K562 (cell line): Measurements from ENCODE around the gene APLNR. TPM values are rescaled to one million over a fixed set of nuclear protein-coding genes. Genes with fewer than 3 reads are reported as not detected.

ENCODE experiments used
- ATAC-seq: fragments of 200-7000 bp; cut with Tn5 transposase; 3 replicates; pipeline ENCODE4 v1.9.1; 2020; ENCODE audit warnings: moderate library complexity
- BruUV-seq: library from RNA; stranded (reverse); fragments of 400-500 nt; replicated peaks from 2 replicates; lab custom pipeline; 2021; lab: Mats Ljungman, UMichigan
- CTCF ChIA-PET: fragments of 300-600 bp; formaldehyde crosslinking; extraction: SDS; loops from one replicate; lab custom pipeline; 2021; ENCODE audit warnings: low intra/inter-chr PET ratio; lab: Yijun Ruan, JAX
- POLR2A ChIA-PET: fragments of 300-600, 350-650 bp; sonication (Branson Sonifier 250); formaldehyde crosslinking; extraction: SDS; loops from one replicate; lab custom pipeline; 2021; ENCODE audit warnings: antibody characterized with exemption, inconsistent platforms; lab: Yijun Ruan, JAX
- DNase-seq, 4 experiments: peaks; one replicate each; pipeline versions ENCODE4 v3.0.0 to v3.0.0-alpha.2; 2011 to 2018; ENCODE audit warnings: low spot score in 3 of 4, mixed read lengths in 3 of 4; ENCODE audit errors: extremely low read depth in 1 of 4
- FAIRE-seq: peaks from 2 replicates; lab custom pipeline; 2011; peaks lifted over from hg19 to GRCh38; lab: Jason Lieb, UNC
- H2AFZ ChIP-seq: 2 replicates; pipeline ENCODE4 v1.6.0; 2011; ENCODE audit warnings: low read depth, low read length, control low read depth, inconsistent platforms
- H3K27ac ChIP-seq: fragments of 200-600 bp; 3 replicates; pipeline ENCODE4 v1.8.0; 2011; ENCODE audit warnings: low read depth, mild to moderate bottlenecking, control low read depth, inconsistent platforms, low read length, moderate library complexity, mixed read lengths; ENCODE audit errors: extremely low read depth
- H3K27me3 ChIP-seq, 2 experiments: fragments of 300-600 bp in 1 of 2; 2 replicates in 1 of 2; 3 replicates in 1 of 2; pipeline versions ENCODE4 v1.6.0 to v1.8.0; 2011; ENCODE audit warnings: inconsistent platforms in 2 of 2, low read length in 2 of 2, mild to moderate bottlenecking in 1 of 2, mixed read lengths in 1 of 2, moderate library complexity in 1 of 2; ENCODE audit not compliant: control insufficient read depth in 2 of 2, insufficient read depth in 2 of 2
- H3K36me3 ChIP-seq: fragments of 300-600 bp; 3 replicates; pipeline ENCODE4 v1.8.0; 2011; ENCODE audit warnings: mild to moderate bottlenecking, low read length, inconsistent platforms; ENCODE audit not compliant: control insufficient read depth, insufficient read depth
- H3K4me1 ChIP-seq, 2 experiments: fragments of 200-600 bp in 1 of 2; replicated peaks in 1 of 2; 2 replicates in 1 of 2; 3 replicates in 1 of 2; pipeline versions ENCODE4 v1.5.1 to v1.8.0; 2011; ENCODE audit warnings: inconsistent platforms in 2 of 2, low read length in 2 of 2, mild to moderate bottlenecking in 1 of 2, mixed read lengths in 1 of 2, moderate library complexity in 1 of 2; ENCODE audit not compliant: control insufficient read depth in 2 of 2, insufficient read depth in 2 of 2
- H3K4me2 ChIP-seq: 2 replicates; pipeline ENCODE4 v1.6.1; 2011; ENCODE audit warnings: low read length, control low read depth, inconsistent platforms, mixed read lengths; ENCODE audit not compliant: insufficient read depth
- H3K4me3 ChIP-seq: fragments of 200-600 bp; sonication (generic), shearing (Covaris generic); 2 replicates; pipeline ENCODE4 v1.5.1; 2016; ENCODE audit warnings: control low read depth, inconsistent platforms
- H3K79me2 ChIP-seq: fragments of 200-600 bp; 3 replicates; pipeline ENCODE4 v1.8.0; 2011; ENCODE audit warnings: low read length, inconsistent platforms; ENCODE audit not compliant: control insufficient read depth, insufficient read depth
- H3K9ac ChIP-seq, 2 experiments: 2 replicates each; pipeline versions ENCODE4 v1.6.0 to v1.6.1; 2011; ENCODE audit warnings: low read depth in 2 of 2, low read length in 2 of 2, control low read depth in 1 of 2, inconsistent platforms in 1 of 2, mild to moderate bottlenecking in 1 of 2, mixed read lengths in 1 of 2; ENCODE audit not compliant: insufficient read depth in 1 of 2
- H3K9me1 ChIP-seq: one replicate; pipeline ENCODE4 v1.6.0; 2011; ENCODE audit warnings: inconsistent platforms, mild to moderate bottlenecking, low read length, moderate library complexity; ENCODE audit not compliant: control insufficient read depth, insufficient read depth
- H3K9me3 ChIP-seq: replicated peaks from 2 replicates; pipeline ENCODE4 v1.5.1; 2011; ENCODE audit warnings: low read depth, low read length, inconsistent platforms; ENCODE audit not compliant: control insufficient read depth, insufficient read depth
- H4K20me1 ChIP-seq: replicated peaks from 2 replicates; pipeline ENCODE4 v1.6.1; 2011; ENCODE audit warnings: low read length, inconsistent platforms, mixed read lengths; ENCODE audit not compliant: control insufficient read depth, insufficient read depth
- CEBPB ChIP-seq: fragments of 450-650 bp; IDR thresholded peaks from 2 replicates; pipeline ENCODE4 v1.6.1; 2016; ENCODE audit warnings: missing genetic modification characterization, missing compliant biosample characterization
- CEBPG ChIP-seq, 3 experiments: fragments of 200-800 bp in 1 of 3; sonication (Bioruptor generic) in 1 of 3; sonication (generic) in 1 of 3; formaldehyde crosslinking in 1 of 3; IDR thresholded peaks in 2 of 3; conservative IDR thresholded peaks in 1 of 3; 2 replicates each; pipeline versions ENCODE4 v1.6.1 to v1.8.0; 2016 to 2022; ENCODE audit warnings: missing compliant biosample characterization in 2 of 3, missing genetic modification characterization in 2 of 3, mild to moderate bottlenecking in 1 of 3, missing genetic modification reagents in 1 of 3
- ELF1 ChIP-seq: fragments of 200-800 bp; sonication (Bioruptor generic); IDR thresholded peaks from 2 replicates; pipeline ENCODE4 v1.6.1; 2016; ENCODE audit warnings: missing genetic modification characterization, missing compliant biosample characterization
- FOSL1 ChIP-seq: fragments of 200-800 bp; sonication (Bioruptor generic); conservative IDR thresholded peaks from 2 replicates; pipeline ENCODE4 v1.6.1; 2016; ENCODE audit warnings: missing genetic modification characterization, missing compliant biosample characterization
- MAFF ChIP-seq: IDR thresholded peaks from 2 replicates; pipeline ENCODE4 v1.6.1; 2012; ENCODE audit warnings: low read length, improper control_type of control experiment
- SNIP1 ChIP-seq: fragments of 450-650 bp; IDR thresholded peaks from 2 replicates; pipeline ENCODE4 v1.7.1; 2017; ENCODE audit warnings: low read depth, mild to moderate bottlenecking
- SOX6 ChIP-seq: fragments of 450-650 bp; IDR thresholded peaks from 2 replicates; pipeline ENCODE4 v1.6.1; 2014; ENCODE audit warnings: mild to moderate bottlenecking
- ZBED1 ChIP-seq: IDR thresholded peaks from 2 replicates; pipeline ENCODE4 v1.6.1; 2014
- WGBS: fragments of 100-300 bp; shearing (Covaris generic); methylation state at CpG from one replicate; pipeline ENCODE4 v1.1.6; 2016; ENCODE audit warnings: low coverage, mixed read lengths; ENCODE audit not compliant: insufficient coverage; ENCODE audit errors: missing lambda C conversion rate; 5-methylcytosine and 5-hydroxymethylcytosine counted together
- in situ Hi-C: fragments of 300-500 bp; cut with MboI; formaldehyde crosslinking; loops from 4 replicates; pipeline ENCODE4 v1.15.0; 2018; ENCODE audit warnings: inconsistent platforms, mixed read lengths
- intact Hi-C: fragments of 100-400 bp; cut with micrococcal nuclease; formaldehyde crosslinking; loops from 2 replicates; pipeline ENCODE4 v1.14.2; 2022
- polyA plus RNA-seq, 8 experiments: library from polyadenylated mRNA; depleted of rRNA in 4 of 8; stranded (reverse) in 5 of 8; unstranded in 3 of 8; fragments of >200 nt; fragmentation: Nextera tagmentation in 2 of 8; fragmentation: Illumina TruSeq in 1 of 8; extraction: Ambion mirVana in 2 of 8; extraction: Trizol in 1 of 8; gene quantifications; 2 replicates each; pipeline versions ENCODE4 v1.2.1 to v1.2.3, GENCODE V29; 2011 to 2014; ENCODE audit warnings: inconsistent platforms in 1 of 8, missing spikeins in 1 of 8
- total RNA-seq, 7 experiments: library from RNA; depleted of rRNA in 6 of 7; stranded (reverse); fragments of >200 nt in 6 of 7; fragmentation: Illumina TruSeq in 2 of 7; extraction: Trizol in 2 of 7; gene quantifications; 2 replicates each; pipeline versions ENCODE4 v1.2.1 to v1.2.3, GENCODE V29; 2011 to 2021; ENCODE audit warnings: low replicate concordance in 1 of 7
- TF ChIP-seq, protein P1 (sequence below): fragments of 200-800 bp; sonication (Bioruptor generic); IDR thresholded peaks from 2 replicates; pipeline ENCODE4 v1.6.1; 2017; ENCODE audit warnings: missing genetic modification characterization, missing compliant biosample characterization
- TF ChIP-seq, protein P2 (sequence below): fragments of 450-650 bp; IDR thresholded peaks from 2 replicates; pipeline ENCODE4 v1.6.1; 2018; ENCODE audit warnings: mild to moderate bottlenecking, low read depth; ENCODE audit not compliant: partially characterized antibody
- TF ChIP-seq, protein P3 (sequence below): fragments of 250-450 bp; sonication (Bioruptor Pico); IDR thresholded peaks from 2 replicates; pipeline ENCODE4 v1.9.0; 2021; ENCODE audit warnings: mild to moderate bottlenecking, inconsistent platforms

Gene APLNR
- total and polyA plus RNA-seq, 9 of the 15 experiments (the other 6 are each of a cell fraction or from before 2014, with no cell fraction given): 0.15 to 2.0 (median 0.65) TPM

DNA sequence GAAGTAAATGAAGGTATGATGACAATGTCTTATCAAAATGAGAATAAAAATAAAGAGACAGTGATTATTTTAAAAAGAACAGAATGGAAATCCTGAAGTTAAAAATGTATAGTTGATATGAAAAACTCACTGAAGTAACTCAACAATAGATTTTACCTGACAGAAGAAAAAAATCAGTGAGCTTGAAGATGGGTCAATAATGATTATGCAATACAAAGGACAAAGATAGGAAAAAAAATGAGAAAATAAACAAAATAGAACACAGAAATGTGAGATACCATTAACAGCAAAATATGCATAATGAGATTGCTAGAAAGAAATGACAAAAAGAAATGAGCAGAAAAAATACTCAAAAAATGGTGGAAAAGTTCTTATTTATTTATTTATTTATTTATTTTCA is 19.1 kb upstream of the APLNR start:
- no peak overlapping the region for H3K9ac ChIP-seq
- no peak for FAIRE-seq
- no peak overlapping the region for H3K4me3 ChIP-seq
- TF ChIP-seq CEBPB (tag) (peak; percentile 53), CEBPG (CRISPR knock-in tag; IDR thresholded peaks at IDR 0.05) (no peak), CEBPG (tag; conservative IDR thresholded peaks at IDR 0.05 in 1 of 2, IDR thresholded peaks at IDR 0.05 in 1 of 2) (peak in 1 of 2 experiments; percentile 85; a peak in 2 of 4 replicates), FOSL1 (tag) (no peak)
- TF ChIP-seq, all 486 proteins: peak for 2
- in situ Hi-C loops: loop anchor here (25.0 kb wide), 1 partner anchor 1319 kb away; the partner anchor contains the start of gene OR5I1
- no peak overlapping the region for H3K4me2 ChIP-seq
- H3K9me1 ChIP-seq: no peaks in the 10 kb centered on the region
- H3K27ac ChIP-seq: no peak overlapping the region
- peaks cover 3 to 11% of the 10 kb centered on the region in 2 experiments; a peak in 3 of 5 replicates for H3K4me1 ChIP-seq
- H4K20me1 ChIP-seq: no peaks in the 10 kb centered on the region
- no peaks in the 10 kb centered on the region for H3K79me2 ChIP-seq
- intact Hi-C loops: no loop called here
- ATAC-seq (no peak), DNase-seq (no peak)
- ChIA-PET CTCF (no interaction called here), POLR2A (no interaction called here)
- no peak overlapping the region for H2AFZ ChIP-seq
- H3K36me3 ChIP-seq: no peaks in the 10 kb centered on the region
- no peaks in the 10 kb centered on the region; a peak in 1 of 5 replicates for H3K27me3 ChIP-seq
- H3K9me3 ChIP-seq: no peaks in the 10 kb centered on the region
- BruUV-seq: no TSS peak

DNA sequence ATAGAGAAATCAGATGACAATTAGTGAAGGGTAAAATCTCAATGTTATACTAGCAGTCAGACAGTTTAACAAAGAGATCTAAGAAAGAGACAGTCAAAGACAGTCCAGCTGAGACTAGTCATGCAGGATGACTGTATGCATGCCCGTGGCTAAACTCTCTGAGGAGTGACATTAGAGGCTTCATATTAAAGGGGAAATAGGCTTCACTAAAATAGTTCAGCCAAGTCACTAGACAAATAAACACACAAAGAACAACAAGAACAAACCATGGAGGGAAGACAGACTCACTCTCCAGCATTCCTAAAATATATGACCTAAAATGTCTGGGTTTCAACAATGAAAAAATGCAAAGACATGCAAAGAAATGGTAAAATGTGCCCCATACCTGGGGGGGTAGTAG is 18.6 kb upstream of the APLNR start:
- no peaks in the 10 kb centered on the region; a peak in 1 of 5 replicates for H3K27me3 ChIP-seq
- ATAC-seq (no peak), DNase-seq (no peak), FAIRE-seq (no peak)
- no peaks in the 10 kb centered on the region for H3K9me1 ChIP-seq
- no peak overlapping the region for H2AFZ ChIP-seq
- intact Hi-C loops: no loop called here
- H3K79me2 ChIP-seq: no peaks in the 10 kb centered on the region
- peaks cover 3 to 15% of the 10 kb centered on the region in 2 experiments; a peak in 3 of 5 replicates for H3K4me1 ChIP-seq
- no peaks in the 10 kb centered on the region for H3K36me3 ChIP-seq
- POLR2A ChIA-PET: no interaction called here
- H3K9ac ChIP-seq: no peak overlapping the region
- in situ Hi-C loops: loop anchor here (25.0 kb wide), 1 partner anchor 1318 kb away; the partner anchor contains the start of gene OR5I1
- BruUV-seq: no TSS peak
- no peak overlapping the region for H3K4me2 ChIP-seq
- H3K4me3 ChIP-seq: no peak overlapping the region
- no peaks in the 10 kb centered on the region for H3K9me3 ChIP-seq
- CTCF ChIA-PET: no interaction called here
- H3K27ac ChIP-seq: no peak overlapping the region
- no peaks in the 10 kb centered on the region for H4K20me1 ChIP-seq
- WGBS: 0% methylated on average over 1 of the region's 1 CpG
- TF ChIP-seq, protein P1, sequence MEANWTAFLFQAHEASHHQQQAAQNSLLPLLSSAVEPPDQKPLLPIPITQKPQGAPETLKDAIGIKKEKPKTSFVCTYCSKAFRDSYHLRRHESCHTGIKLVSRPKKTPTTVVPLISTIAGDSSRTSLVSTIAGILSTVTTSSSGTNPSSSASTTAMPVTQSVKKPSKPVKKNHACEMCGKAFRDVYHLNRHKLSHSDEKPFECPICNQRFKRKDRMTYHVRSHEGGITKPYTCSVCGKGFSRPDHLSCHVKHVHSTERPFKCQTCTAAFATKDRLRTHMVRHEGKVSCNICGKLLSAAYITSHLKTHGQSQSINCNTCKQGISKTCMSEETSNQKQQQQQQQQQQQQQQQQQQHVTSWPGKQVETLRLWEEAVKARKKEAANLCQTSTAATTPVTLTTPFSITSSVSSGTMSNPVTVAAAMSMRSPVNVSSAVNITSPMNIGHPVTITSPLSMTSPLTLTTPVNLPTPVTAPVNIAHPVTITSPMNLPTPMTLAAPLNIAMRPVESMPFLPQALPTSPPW: no peak
- TF ChIP-seq MAFF (no peak), ELF1 (tag) (no peak), SNIP1 (no peak), ZBED1 (no peak), SOX6 (no peak)
- TF ChIP-seq, protein P2, sequence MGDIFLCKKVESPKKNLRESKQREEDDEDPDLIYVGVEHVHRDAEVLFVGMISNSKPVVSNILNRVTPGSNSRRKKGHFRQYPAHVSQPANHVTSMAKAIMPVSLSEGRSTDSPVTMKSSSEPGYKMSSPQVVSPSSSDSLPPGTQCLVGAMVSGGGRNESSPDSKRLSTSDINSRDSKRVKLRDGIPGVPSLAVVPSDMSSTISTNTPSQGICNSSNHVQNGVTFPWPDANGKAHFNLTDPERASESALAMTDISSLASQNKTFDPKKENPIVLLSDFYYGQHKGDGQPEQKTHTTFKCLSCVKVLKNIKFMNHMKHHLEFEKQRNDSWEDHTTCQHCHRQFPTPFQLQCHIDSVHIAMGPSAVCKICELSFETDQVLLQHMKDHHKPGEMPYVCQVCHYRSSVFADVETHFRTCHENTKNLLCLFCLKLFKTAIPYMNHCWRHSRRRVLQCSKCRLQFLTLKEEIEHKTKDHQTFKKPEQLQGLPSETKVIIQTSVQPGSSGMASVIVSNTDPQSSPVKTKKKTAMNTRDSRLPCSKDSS: no peak
- TF ChIP-seq, protein P3, sequence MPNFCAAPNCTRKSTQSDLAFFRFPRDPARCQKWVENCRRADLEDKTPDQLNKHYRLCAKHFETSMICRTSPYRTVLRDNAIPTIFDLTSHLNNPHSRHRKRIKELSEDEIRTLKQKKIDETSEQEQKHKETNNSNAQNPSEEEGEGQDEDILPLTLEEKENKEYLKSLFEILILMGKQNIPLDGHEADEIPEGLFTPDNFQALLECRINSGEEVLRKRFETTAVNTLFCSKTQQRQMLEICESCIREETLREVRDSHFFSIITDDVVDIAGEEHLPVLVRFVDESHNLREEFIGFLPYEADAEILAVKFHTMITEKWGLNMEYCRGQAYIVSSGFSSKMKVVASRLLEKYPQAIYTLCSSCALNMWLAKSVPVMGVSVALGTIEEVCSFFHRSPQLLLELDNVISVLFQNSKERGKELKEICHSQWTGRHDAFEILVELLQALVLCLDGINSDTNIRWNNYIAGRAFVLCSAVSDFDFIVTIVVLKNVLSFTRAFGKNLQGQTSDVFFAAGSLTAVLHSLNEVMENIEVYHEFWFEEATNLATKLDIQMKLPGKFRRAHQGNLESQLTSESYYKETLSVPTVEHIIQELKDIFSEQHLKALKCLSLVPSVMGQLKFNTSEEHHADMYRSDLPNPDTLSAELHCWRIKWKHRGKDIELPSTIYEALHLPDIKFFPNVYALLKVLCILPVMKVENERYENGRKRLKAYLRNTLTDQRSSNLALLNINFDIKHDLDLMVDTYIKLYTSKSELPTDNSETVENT (CRISPR knock-in tag): no peak
